Right lobe of liver (tissue), 6 donors: ENCODE results near the gene ALPL. TPM values are rescaled to one million over a fixed set of nuclear protein-coding genes. Genes with fewer than 3 reads are reported as not detected.
A peak's percentile ranks its signal among the peaks of the same experiment; 100 is the strongest.

Experiments used
- ATAC-seq, 4 donors: fragments of 200-7000 bp; cut with Tn5 transposase; one replicate each; pipeline ENCODE4 v1.9.1; 2020; ENCODE audit warnings: mild to moderate bottlenecking in 4 of 4, moderate library complexity in 4 of 4
- DNase-seq, 3 donors: peaks; one replicate each; pipeline ENCODE4 v3.0.0-alpha.2; 2020
- H3K27ac ChIP-seq, 3 donors: fragments of 200-600 bp; one replicate each; pipeline ENCODE4 v1.8.0; 2022
- H3K27me3 ChIP-seq, 2 donors: fragments of 200-600 bp; one replicate each; pipeline ENCODE4 v1.8.0; 2022
- H3K36me3 ChIP-seq, 4 donors: fragments of 200-600 bp; sonication (generic) in 1 of 4; one replicate each; pipeline versions ENCODE4 v1.5.1 to v1.8.0; 2017 to 2022; ENCODE audit warnings: control low read depth in 1 of 4
- H3K4me1 ChIP-seq, 4 donors: fragments of 200-600 bp; sonication (generic) in 1 of 4; one replicate each; pipeline versions ENCODE4 v1.5.1 to v1.8.0; 2017 to 2022; ENCODE audit warnings: control low read depth in 1 of 4
- H3K4me3 ChIP-seq, 3 donors: fragments of 200-600 bp; one replicate each; pipeline ENCODE4 v1.8.0; 2022
- H3K9me3 ChIP-seq, 4 donors: fragments of 200-600 bp; sonication (generic) in 1 of 4; one replicate each; pipeline versions ENCODE4 v1.5.1 to v1.8.0; 2017 to 2022; ENCODE audit warnings: control low read depth in 1 of 4
- CTCF ChIP-seq, 4 donors: fragments of 200-600 bp in 3 of 4; fragments of 450-650 bp in 1 of 4; IDR thresholded peaks; one replicate each; pipeline versions ENCODE4 v1.5.1 to v1.8.0; 2016 to 2022; ENCODE audit warnings: antibody characterized with exemption in 4 of 4, mild to moderate bottlenecking in 2 of 4
- POLR2A ChIP-seq: fragments of 450-650 bp; IDR thresholded peaks from one replicate; pipeline ENCODE4 v1.6.1; 2017; ENCODE audit warnings: antibody characterized with exemption, mild to moderate bottlenecking
- WGBS: methylation state at CpG from one replicate; pipeline ENCODE4 v1.1.6; 2018; ENCODE audit warnings: low coverage, low lambda C conversion rate; ENCODE audit not compliant: insufficient coverage; ENCODE audit errors: missing lambda C conversion rate; 5-methylcytosine and 5-hydroxymethylcytosine counted together
- intact Hi-C, 2 donors: fragments of 100-400 bp; cut with DNase I; formaldehyde crosslinking; loops; one replicate each; pipeline versions ENCODE4 v1.11.2 to v1.14.1; 2022
- total RNA-seq, 6 experiments: library from RNA; depleted of rRNA in 2 of 6; stranded (reverse); fragments of >200 nt in 2 of 6; fragmentation: NEBNext Ultra II Directional in 3 of 6; extraction: Animal tissue kit (Norgen Biotek cat#: 25700) in 3 of 6; gene quantifications; one replicate each; pipeline versions ENCODE4 v1.1.0 to v1.2.4, GENCODE V29; 2016 to 2023
- donor health status: DM: no; HTN: yes; CAD: no.
- donor health status: DM: no; HTN: no; CAD: no.
- donor health status: DM: no; HTN: no; CAD: no.
- donor health status: DM: no; HTN: yes; CAD: no.
- donor health status: DM: no; HTN: yes; CAD: no.

Gene ALPL
- total RNA-seq, 6 experiments from 2014 or later: 23.2 to 81.5 (median 48.1) TPM

- intact Hi-C loops: loop anchor here in 1 of 2 donors (10.0 kb wide), 1 partner anchor 63 kb away; no protein-coding TSS in a partner anchor
- peaks cover 0 to 4% (median 0%) of the 10 kb centered on the region in 4 donors for H3K4me1 ChIP-seq
- no peaks in the 10 kb centered on the region for H3K36me3 ChIP-seq
- no peak overlapping the region for H3K4me3 ChIP-seq
- 94% methylated on average over 10 of the region's 26 CpGs for WGBS
- TF ChIP-seq CTCF (IDR thresholded peaks at IDR 0.05) (no peak), POLR2A (no peak)
- ATAC-seq: no peak
- H3K9me3 ChIP-seq: no peaks in the 10 kb centered on the region
- H3K27ac ChIP-seq: no peak overlapping the region
- no peaks in the 10 kb centered on the region for H3K27me3 ChIP-seq
- DNase-seq: no peak
Observed at GRCh38 chr1:21577324-21577723, 68.1 kb downstream of the ALPL start.

GRCh38 chr1:21577933-21578332 is 68.7 kb downstream of the ALPL start:
- intact Hi-C loops: loop anchor here in 1 of 2 donors (10.0 kb wide), 1 partner anchor 63 kb away; no protein-coding TSS in a partner anchor
- Histone ChIP-seq H3K27ac (no peak overlapping the region), H3K36me3 (no peaks in the 10 kb centered on the region), H3K4me1 (peaks cover 0 to 4% (median 0%) of the 10 kb centered on the region in 4 donors), H3K4me3 (no peak overlapping the region), H3K9me3 (no peaks in the 10 kb centered on the region), H3K27me3 (no peaks in the 10 kb centered on the region)
- TF ChIP-seq CTCF (IDR thresholded peaks at IDR 0.05) (no peak), POLR2A (no peak)
- 67% methylated on average over 9 of the region's 9 CpGs for WGBS
- ATAC-seq (no peak), DNase-seq (no peak)

GRCh38 chr1:21579791-21580190 is 70.6 kb downstream of the ALPL start:
- Histone ChIP-seq H3K4me3 (no peak overlapping the region), H3K9me3 (no peaks in the 10 kb centered on the region), H3K27me3 (no peaks in the 10 kb centered on the region), H3K36me3 (no peaks in the 10 kb centered on the region), H3K4me1 (peaks cover 0 to 4% (median 0%) of the 10 kb centered on the region in 4 donors), H3K27ac (no peak overlapping the region)
- DNase-seq: no peak
- ATAC-seq: peak in 3 of 4 donors; percentile 17 to 64 (median 62)
- TF ChIP-seq POLR2A (no peak), CTCF (IDR thresholded peaks at IDR 0.05) (no peak)
- WGBS: 43% methylated on average over 3 of the region's 3 CpGs
- intact Hi-C loops: loop anchor here in 1 of 2 donors (10.0 kb wide), 1 partner anchor 65 kb away; no protein-coding TSS in a partner anchor

- intact Hi-C loops: no loop called here
- no peaks in the 10 kb centered on the region for H3K27me3 ChIP-seq
- H3K36me3 ChIP-seq: no peaks in the 10 kb centered on the region
- TF ChIP-seq POLR2A (no peak), CTCF (IDR thresholded peaks at IDR 0.05) (no peak)
- H3K4me1 ChIP-seq: peaks cover 0 to 4% (median 0%) of the 10 kb centered on the region in 4 donors
- no peak overlapping the region for H3K4me3 ChIP-seq
- DNase-seq (no peak), ATAC-seq (no peak)
- no peak overlapping the region for H3K27ac ChIP-seq
- no peaks in the 10 kb centered on the region for H3K9me3 ChIP-seq
- WGBS: 50% methylated on average over 4 of the region's 10 CpGs
Observed at GRCh38 chr1:21584096-21584495, 74.9 kb downstream of the ALPL start.

- H3K27me3 ChIP-seq: no peaks in the 10 kb centered on the region
- no peaks in the 10 kb centered on the region for H3K9me3 ChIP-seq
- intact Hi-C loops: no loop called here
- no peak overlapping the region for H3K27ac ChIP-seq
- WGBS: 70% methylated on average over 9 of the region's 9 CpGs
- H3K4me3 ChIP-seq: no peak overlapping the region
- H3K4me1 ChIP-seq: no peaks in the 10 kb centered on the region
- DNase-seq (no peak), ATAC-seq (peak in 3 of 4 donors; percentile 5 to 10 (median 7))
- H3K36me3 ChIP-seq: no peaks in the 10 kb centered on the region
- TF ChIP-seq POLR2A: no peak
- no peak for TF ChIP-seq CTCF (IDR thresholded peaks at IDR 0.05)
Observed at GRCh38 chr1:21585037-21585436, 75.8 kb downstream of the ALPL start.
